WTC11 (cell line): ENCODE results near the gene BTN3A1.

Source experiments
- CREB1 ChIP-seq: sonication (generic); formaldehyde crosslinking; IDR thresholded peaks from 2 replicates; pipeline ENCODE4 v1.8.0; 2023; ENCODE audit warnings: mild to moderate bottlenecking, missing genetic modification reagents
- CTCF ChIP-seq: fragments of 200-600 bp; IDR thresholded peaks from 2 replicates; pipeline ENCODE4 v1.8.0; 2022; ENCODE audit warnings: antibody characterized with exemption
- HMGXB4 ChIP-seq: sonication (generic); formaldehyde crosslinking; IDR thresholded peaks from 2 replicates; pipeline ENCODE4 v1.8.1; 2023; ENCODE audit warnings: mild to moderate bottlenecking, moderate library complexity, missing genetic modification reagents
- RELA ChIP-seq: sonication (generic); formaldehyde crosslinking; IDR thresholded peaks from 2 replicates; pipeline ENCODE4 v1.8.1; 2022; ENCODE audit warnings: missing genetic modification reagents, mild to moderate bottlenecking, borderline replicate concordance
- SMAD3 ChIP-seq: sonication (generic); formaldehyde crosslinking; IDR thresholded peaks from 2 replicates; pipeline ENCODE4 v1.8.0; 2022; ENCODE audit warnings: missing genetic modification reagents, mild to moderate bottlenecking, borderline replicate concordance

- TF ChIP-seq CREB1 (CRISPR knock-in tag) (no peak), CTCF (no peak), HMGXB4 (CRISPR knock-in tag) (no peak), RELA (CRISPR knock-in tag) (no peak), SMAD3 (no peak)
Observed at GRCh38 chr6:26361544-26361943, 40.5 kb upstream of the BTN3A1 start.
